Sigmoid colon (tissue), 7 donors: Measurements from ENCODE around the gene CMSS1. TPM values are rescaled to one million over a fixed set of nuclear protein-coding genes. Genes with fewer than 3 reads are reported as not detected.
A peak's percentile ranks its signal among the peaks of the same experiment; 100 is the strongest.

Source experiments
- DNase-seq: peaks from one replicate; pipeline ENCODE4 v3.0.0-alpha.2; 2019
- H3K27ac ChIP-seq, 4 donors: fragments of 200-600 bp; sonication (generic); one replicate each; pipeline ENCODE4 v1.5.1; 2016 to 2019; ENCODE audit warnings: mild to moderate bottlenecking in 1 of 4
- H3K27me3 ChIP-seq, 3 donors: fragments of 200-600 bp; sonication (generic); one replicate each; pipeline ENCODE4 v1.5.1; 2019; ENCODE audit warnings: mild to moderate bottlenecking in 1 of 3
- H3K36me3 ChIP-seq, 4 donors: fragments of 200-600 bp; sonication (generic); one replicate each; pipeline ENCODE4 v1.5.1; 2016 to 2019
- H3K4me1 ChIP-seq, 4 donors: fragments of 200-600 bp; sonication (generic); one replicate each; pipeline ENCODE4 v1.5.1; 2017 to 2019
- H3K4me3 ChIP-seq, 4 donors: fragments of 200-600 bp; sonication (generic); one replicate each; pipeline ENCODE4 v1.5.1; 2017 to 2019; ENCODE audit warnings: mild to moderate bottlenecking in 2 of 4, moderate library complexity in 1 of 4
- H3K9me3 ChIP-seq, 4 donors: fragments of 200-600 bp in 3 of 4; sonication (generic) in 3 of 4; one replicate each; pipeline versions ENCODE4 v1.5.1 to v1.6.1; 2013 to 2019
- EP300 ChIP-seq, 4 donors: sonication (generic); formaldehyde crosslinking; IDR thresholded peaks; one replicate each; pipeline ENCODE4 v1.6.1; 2017; ENCODE audit warnings: antibody characterized with exemption in 4 of 4
- POLR2A ChIP-seq, 2 donors: fragments of 450-650 bp; IDR thresholded peaks; one replicate each; pipeline ENCODE4 v1.6.1; 2016; ENCODE audit warnings: antibody characterized with exemption in 2 of 2, mild to moderate bottlenecking in 2 of 2, moderate library complexity in 2 of 2
- POLR2AphosphoS5 ChIP-seq, 4 donors: sonication (generic); formaldehyde crosslinking; IDR thresholded peaks; one replicate each; pipeline ENCODE4 v1.6.1; 2017; ENCODE audit warnings: antibody characterized with exemption in 4 of 4
- WGBS, 2 donors: extraction: QIAGEN DNeasy Blood & Tissue Kit; methylation state at CpG; one replicate each; pipeline ENCODE4 v1.1.7; 2013; 5-methylcytosine and 5-hydroxymethylcytosine counted together
- intact Hi-C: fragments of 100-400 bp; cut with DNase I; formaldehyde crosslinking; loops from one replicate; pipeline ENCODE4 v1.15.1; 2023
- polyA plus RNA-seq, 3 donors: library from polyadenylated mRNA; stranded (reverse); fragments of 200-250 nt; gene quantifications; one replicate each; pipeline ENCODE4 v1.2.3, GENCODE V29; 2013
- total RNA-seq, 4 donors: library from RNA; depleted of rRNA; stranded (reverse); fragments of >200 nt; gene quantifications; one replicate each; pipeline ENCODE4 v1.1.0, GENCODE V29; 2016
- TF ChIP-seq, protein P1 (sequence below), 4 experiments: fragments of 450-650 bp in 3 of 4; fragments of 200-600 bp in 1 of 4; IDR thresholded peaks; one replicate each; pipeline ENCODE4 v1.5.1; 2016 to 2019; ENCODE audit warnings: antibody characterized with exemption in 4 of 4, mild to moderate bottlenecking in 3 of 4, moderate library complexity in 2 of 4
- donor health status: healthy with polysubstance abuse.
- donor health status: Bipolar disorder and iron deficiency.
- donor health status: healthy.

CMSS1 gene
- total and polyA plus RNA-seq, 7 donors = 6.0 to 19.4 (median 13.9) TPM

DNA sequence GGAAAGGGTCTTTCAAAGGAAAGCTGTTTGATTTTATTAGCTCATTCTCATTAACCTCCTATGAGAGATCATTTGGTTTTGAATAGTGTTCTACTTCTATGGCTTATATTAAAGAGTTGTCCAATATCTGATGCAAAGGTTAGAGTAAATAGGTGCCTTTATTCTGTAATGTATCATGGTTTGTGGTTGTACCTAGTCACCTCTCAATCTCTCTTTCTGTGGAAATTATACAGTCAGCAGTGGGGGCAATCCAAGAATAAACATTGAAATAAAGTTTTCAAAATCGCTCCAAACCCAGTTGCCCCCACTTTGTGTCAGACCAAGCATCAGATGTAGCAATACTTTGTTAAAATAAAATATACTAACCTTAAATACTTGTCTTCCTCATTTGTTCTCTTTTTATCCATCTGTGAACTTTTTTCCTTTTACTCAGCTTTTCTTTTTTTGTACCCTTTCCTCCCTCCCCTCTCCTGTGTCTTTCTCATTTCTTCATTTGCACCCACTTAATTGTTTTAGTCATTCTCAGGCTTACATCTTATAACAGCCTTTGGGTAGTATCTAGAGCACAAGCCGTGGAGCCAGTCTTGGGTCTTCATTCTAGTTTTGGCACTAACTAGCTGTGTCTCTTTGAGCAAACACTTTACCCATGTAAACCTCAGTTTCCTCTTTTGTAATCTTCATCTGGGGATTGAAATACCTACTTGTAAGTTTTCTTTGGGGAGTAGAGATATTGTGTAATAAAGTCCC, 16.7 kb downstream of the CMSS1 start:
- H3K27me3 ChIP-seq = no peaks in the 10 kb centered on the region
- TF ChIP-seq, protein P1, sequence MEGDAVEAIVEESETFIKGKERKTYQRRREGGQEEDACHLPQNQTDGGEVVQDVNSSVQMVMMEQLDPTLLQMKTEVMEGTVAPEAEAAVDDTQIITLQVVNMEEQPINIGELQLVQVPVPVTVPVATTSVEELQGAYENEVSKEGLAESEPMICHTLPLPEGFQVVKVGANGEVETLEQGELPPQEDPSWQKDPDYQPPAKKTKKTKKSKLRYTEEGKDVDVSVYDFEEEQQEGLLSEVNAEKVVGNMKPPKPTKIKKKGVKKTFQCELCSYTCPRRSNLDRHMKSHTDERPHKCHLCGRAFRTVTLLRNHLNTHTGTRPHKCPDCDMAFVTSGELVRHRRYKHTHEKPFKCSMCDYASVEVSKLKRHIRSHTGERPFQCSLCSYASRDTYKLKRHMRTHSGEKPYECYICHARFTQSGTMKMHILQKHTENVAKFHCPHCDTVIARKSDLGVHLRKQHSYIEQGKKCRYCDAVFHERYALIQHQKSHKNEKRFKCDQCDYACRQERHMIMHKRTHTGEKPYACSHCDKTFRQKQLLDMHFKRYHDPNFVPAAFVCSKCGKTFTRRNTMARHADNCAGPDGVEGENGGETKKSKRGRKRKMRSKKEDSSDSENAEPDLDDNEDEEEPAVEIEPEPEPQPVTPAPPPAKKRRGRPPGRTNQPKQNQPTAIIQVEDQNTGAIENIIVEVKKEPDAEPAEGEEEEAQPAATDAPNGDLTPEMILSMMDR (IDR thresholded peaks at IDR 0.05) = no peak
- TF ChIP-seq EP300 (IDR thresholded peaks at IDR 0.05) (no peak), POLR2AphosphoS5 (IDR thresholded peaks at IDR 0.05) (no peak), POLR2A (IDR thresholded peaks at IDR 0.05) (no peak)
- intact Hi-C loops = loop anchor here (10.0 kb wide), 1 partner anchor 500 kb away; the partner anchor contains the start of gene NIT2
- peak overlapping the region in 1 of 4 donors; percentile 66 for H3K27ac ChIP-seq
- no peak for DNase-seq
- no peak overlapping the region for H3K4me3 ChIP-seq
- H3K4me1 ChIP-seq = peaks cover 0 to 8% (median 5%) of the 10 kb centered on the region in 4 donors
- WGBS, 2 donors = 90% methylated on average over 2 of the region's 2 CpGs
- H3K36me3 ChIP-seq = no peaks in the 10 kb centered on the region
- H3K9me3 ChIP-seq = no peaks in the 10 kb centered on the region

DNA sequence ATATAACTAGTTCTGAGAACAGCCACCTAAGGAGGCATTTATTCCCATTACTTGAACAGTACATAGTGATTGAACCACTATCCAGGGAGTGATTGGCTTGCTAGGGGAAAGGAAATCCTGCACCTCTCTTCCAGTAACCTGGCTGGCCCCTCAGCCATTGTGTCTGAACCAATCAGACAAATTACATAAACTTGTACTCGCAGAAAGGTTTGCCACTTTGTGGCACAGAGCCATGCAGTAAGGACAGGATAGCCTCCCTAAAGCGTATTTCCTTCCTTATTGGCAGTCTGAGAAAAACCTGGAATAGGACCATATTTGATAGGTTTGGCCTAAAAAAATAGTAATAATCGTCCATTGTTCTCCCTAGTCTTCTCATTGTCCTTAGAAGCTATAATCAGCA, 19.0 kb downstream of the CMSS1 start:
- no peaks in the 10 kb centered on the region for H3K36me3 ChIP-seq
- no peak overlapping the region for H3K4me3 ChIP-seq
- WGBS, 2 donors = 23 to 73% methylated on average over 3 of the region's 3 CpGs
- H3K27me3 ChIP-seq = no peaks in the 10 kb centered on the region
- intact Hi-C loops = loop anchor here (10.0 kb wide), 1 partner anchor 498 kb away; the partner anchor contains the start of gene NIT2
- peaks cover 0 to 8% (median 5%) of the 10 kb centered on the region in 4 donors for H3K4me1 ChIP-seq
- H3K27ac ChIP-seq = no peak overlapping the region
- no peak for DNase-seq
- H3K9me3 ChIP-seq = no peaks in the 10 kb centered on the region
- TF ChIP-seq, protein P1 (IDR thresholded peaks at IDR 0.05) = no peak
- no peak for TF ChIP-seq POLR2AphosphoS5 (IDR thresholded peaks at IDR 0.05)
- TF ChIP-seq EP300 (IDR thresholded peaks at IDR 0.05) = no peak
- TF ChIP-seq POLR2A (IDR thresholded peaks at IDR 0.05) = no peak

DNA sequence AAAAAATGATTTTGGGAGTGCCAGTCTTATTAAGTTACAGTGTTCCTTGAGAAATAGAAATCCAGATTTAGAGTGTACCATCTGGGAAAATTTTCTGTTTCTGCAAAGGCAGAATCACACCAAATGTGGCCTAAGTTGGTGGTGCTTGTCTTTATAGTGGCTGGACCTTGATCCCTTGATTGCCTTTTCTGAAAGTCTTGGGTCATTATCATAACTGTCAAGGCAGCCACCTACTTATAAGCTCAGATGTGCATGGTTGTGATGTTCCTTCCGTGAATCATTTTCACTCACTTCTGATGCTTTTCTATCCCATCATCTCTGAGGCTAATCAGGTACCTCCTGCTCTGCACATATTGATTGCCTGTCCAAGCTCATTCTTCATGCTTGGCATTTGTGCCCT, 20.1 kb downstream of the CMSS1 start:
- no peaks in the 10 kb centered on the region for H3K27me3 ChIP-seq
- TF ChIP-seq POLR2AphosphoS5 (IDR thresholded peaks at IDR 0.05) = no peak
- no peak for TF ChIP-seq POLR2A (IDR thresholded peaks at IDR 0.05)
- TF ChIP-seq, protein P1 (IDR thresholded peaks at IDR 0.05) = no peak
- TF ChIP-seq EP300 (IDR thresholded peaks at IDR 0.05) = no peak
- H3K4me3 ChIP-seq = no peak overlapping the region
- intact Hi-C loops = loop anchor here (10.0 kb wide), 1 partner anchor 497 kb away; the partner anchor contains the start of gene NIT2
- no peaks in the 10 kb centered on the region for H3K36me3 ChIP-seq
- DNase-seq = no peak
- peaks cover 0 to 8% (median 7%) of the 10 kb centered on the region in 4 donors for H3K4me1 ChIP-seq
- 28 to 79% methylated on average over 1 of the region's 1 CpG for WGBS, 2 donors
- H3K27ac ChIP-seq = no peak overlapping the region
- no peaks in the 10 kb centered on the region for H3K9me3 ChIP-seq

DNA sequence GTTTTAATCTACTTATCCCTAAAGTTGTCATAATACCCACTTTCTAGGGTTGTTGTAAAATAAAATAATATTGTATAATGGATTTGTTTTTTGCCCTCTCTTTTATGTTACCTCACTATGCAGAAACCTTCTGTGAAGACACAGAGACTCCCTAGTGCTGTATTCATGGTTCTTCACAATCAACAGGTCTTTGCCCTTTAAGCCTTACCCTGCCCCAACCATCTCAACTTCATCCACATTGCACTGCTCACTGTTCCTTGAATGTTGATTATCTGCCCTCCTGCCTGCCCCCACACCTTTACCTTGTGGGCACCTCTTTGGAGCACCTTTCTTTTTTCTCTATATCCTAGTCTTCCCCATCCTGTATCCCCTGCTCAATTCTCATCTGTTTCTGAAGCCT, 21.1 kb downstream of the CMSS1 start:
- intact Hi-C loops = loop anchor here (10.0 kb wide), 1 partner anchor 496 kb away; the partner anchor contains the start of gene NIT2
- TF ChIP-seq, protein P1 (IDR thresholded peaks at IDR 0.05) = no peak
- TF ChIP-seq EP300 (IDR thresholded peaks at IDR 0.05) = no peak
- TF ChIP-seq POLR2A (IDR thresholded peaks at IDR 0.05) = no peak
- no peak for TF ChIP-seq POLR2AphosphoS5 (IDR thresholded peaks at IDR 0.05)

More for the DNA sequence above, 21.1 kb downstream of the CMSS1 start:
- Histone ChIP-seq H3K27me3 (no peaks in the 10 kb centered on the region), H3K27ac (no peak overlapping the region), H3K9me3 (no peaks in the 10 kb centered on the region), H3K4me1 (peaks cover 0 to 13% (median 10%) of the 10 kb centered on the region in 4 donors), H3K36me3 (no peaks in the 10 kb centered on the region), H3K4me3 (no peak overlapping the region)
- no peak for DNase-seq
